ENCODE data around the gene ST3GAL2.

Gene ST3GAL2

GRCh38 chr16:70438969-70439862 lies at the start of gene ST3GAL2:
Gene ST3GAL2 (minus strand): TSS chr16:70439100. CDS start chr16:70398530, 40,570 bp downstream.
- Histone ChIP-seq H3K27me3 (no peaks in the 10 kb centered on the region), H3K36me3 (peaks cover 6 to 13% (median 10%) of the 10 kb centered on the region in 11 experiments; a peak in 15 of 22 replicates), H4K20me1 (peaks cover 6 to 38% (median 19%) of the 10 kb centered on the region in 11 experiments; a peak in 17 of 22 replicates), H3K9ac (peak within 1 kb of the TSS; percentile 78 to 95 (median 84)), H3K4me3 (peak within 1 kb of the TSS; percentile 72 to 85 (median 79)), H3K27ac (peak within 1 kb of the TSS; percentile 37 to 88 (median 79); a peak in 21 of 22 replicates), H3K4me2 (peak within 1 kb of the TSS; percentile 91 to 100 (median 99)), H3K4me1 (peaks cover 43 to 49% (median 46%) of the 10 kb centered on the region in 10 experiments), H3K9me3 (replicated peaks in 1 of 11) (no peaks in the 10 kb centered on the region)
- TF ChIP-seq Cebpa-rat (IDR thresholded peaks at IDR 0.05), result no peak

DNA sequence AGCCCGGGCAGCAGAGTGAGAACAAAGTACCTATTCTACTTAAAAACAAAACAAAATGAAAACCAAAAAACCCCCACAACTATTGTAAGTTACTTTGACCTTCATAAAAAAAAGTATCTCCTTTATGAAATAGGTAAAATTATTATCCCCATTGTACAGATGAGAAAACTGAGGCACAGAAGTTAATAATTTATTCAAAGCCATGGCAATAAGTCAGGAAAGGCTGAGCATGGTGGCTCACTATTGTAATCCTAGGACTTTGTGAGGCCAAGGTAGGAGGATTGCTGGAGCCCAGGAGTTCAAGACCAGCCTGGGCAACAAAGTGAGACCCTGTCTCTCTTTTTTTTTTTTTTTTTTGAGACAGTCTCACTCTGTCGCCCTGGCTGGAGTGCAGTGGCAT lies 46.0 kb upstream of the ST3GAL2 start:
- Histone ChIP-seq H4K20me1 (peaks cover 0 to 23% (median 0%) of the 10 kb centered on the region in 11 experiments; a peak in 4 of 22 replicates), H3K9ac (no peak overlapping the region), H3K27me3 (no peaks in the 10 kb centered on the region), H3K4me2 (no peak overlapping the region), H3K4me1 (peaks cover 0 to 18% (median 12%) of the 10 kb centered on the region in 10 experiments; a peak in 14 of 20 replicates), H3K36me3 (peaks cover 31 to 85% (median 48%) of the 10 kb centered on the region in 11 experiments), H3K27ac (no peak overlapping the region), H3K4me3 (no peak overlapping the region), H3K9me3 (replicated peaks in 1 of 11) (no peaks in the 10 kb centered on the region)
- no peak for TF ChIP-seq Cebpa-rat (IDR thresholded peaks at IDR 0.05)

- H4K20me1 ChIP-seq, result peaks cover 0 to 37% (median 0%) of the 10 kb centered on the region in 11 experiments; a peak in 5 of 22 replicates
- no peaks in the 10 kb centered on the region for H3K9me3 ChIP-seq (replicated peaks in 1 of 11)
- H3K27me3 ChIP-seq, result no peaks in the 10 kb centered on the region
- H3K36me3 ChIP-seq, result peaks cover 42 to 87% (median 62%) of the 10 kb centered on the region in 11 experiments
- no peak overlapping the region for H3K4me3 ChIP-seq
- peak overlapping the region in 8 of 11 experiments; percentile 6 to 60 (median 33); a peak in 15 of 22 replicates for H3K4me2 ChIP-seq
- peaks cover 9 to 26% (median 19%) of the 10 kb centered on the region in 10 experiments for H3K4me1 ChIP-seq
- H3K9ac ChIP-seq, result peak overlapping the region in 5 of 11 experiments; percentile 12 to 24 (median 15); a peak in 4 of 22 replicates
- no peak for TF ChIP-seq Cebpa-rat (IDR thresholded peaks at IDR 0.05)
- H3K27ac ChIP-seq, result peak overlapping the region in 2 of 11 experiments; percentile 30 to 43; a peak in 4 of 22 replicates
Observed at GRCh38 chr16:70483426-70483825, 44.5 kb upstream of the ST3GAL2 start.

GRCh38 chr16:70482624-70483023 lies 43.7 kb upstream of the ST3GAL2 start:
- Histone ChIP-seq H3K27ac (0 out of 22 replicates have a peak overlapping the region, but pooled peaks of 2 of the 11 experiments have one; percentile 13 to 31), H3K4me1 (peaks cover 10 to 27% (median 19%) of the 10 kb centered on the region in 10 experiments), H3K27me3 (no peaks in the 10 kb centered on the region), H3K36me3 (peaks cover 46 to 87% (median 65%) of the 10 kb centered on the region in 11 experiments), H4K20me1 (peaks cover 0 to 45% (median 0%) of the 10 kb centered on the region in 11 experiments; a peak in 5 of 22 replicates), H3K4me2 (no peak overlapping the region), H3K9me3 (replicated peaks in 1 of 11) (no peaks in the 10 kb centered on the region), H3K4me3 (no peak overlapping the region), H3K9ac (0 out of 22 replicates have a peak overlapping the region, but pooled peaks of 1 of the 11 experiments have one; percentile 1)
- TF ChIP-seq Cebpa-rat (IDR thresholded peaks at IDR 0.05), result no peak

DNA sequence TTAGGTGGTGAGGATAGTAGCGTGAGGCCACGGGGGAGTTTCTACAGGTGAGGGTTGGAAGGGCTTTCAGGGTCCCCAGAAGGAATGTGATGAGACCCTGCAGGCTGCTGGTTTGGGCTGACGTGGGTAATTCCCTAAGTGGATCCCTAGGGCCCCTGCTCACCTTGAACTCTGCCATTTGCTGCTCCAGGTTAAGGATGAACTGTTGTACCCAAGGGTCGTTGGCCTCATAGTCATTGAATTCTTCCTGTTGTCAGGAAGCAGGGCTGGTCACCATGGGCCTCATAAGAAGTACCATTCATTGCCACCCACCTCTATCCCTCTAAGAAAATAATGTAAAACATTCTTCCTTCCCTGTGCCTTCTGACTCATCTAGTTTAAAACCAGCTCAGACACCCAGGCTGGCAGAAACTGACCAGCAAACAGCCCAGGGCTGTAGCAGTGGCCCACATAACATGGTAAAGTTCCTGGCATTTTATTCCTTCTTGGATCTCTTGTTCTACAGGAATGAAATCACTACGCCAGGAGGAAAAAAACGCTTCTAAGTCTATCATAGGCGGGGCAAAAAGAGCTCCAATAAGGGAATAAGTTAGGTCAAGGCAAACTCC lies 43.1 kb upstream of the ST3GAL2 start:
- TF ChIP-seq Cebpa-rat (IDR thresholded peaks at IDR 0.05), result no peak
- Histone ChIP-seq H3K36me3 (peaks cover 46 to 86% (median 61%) of the 10 kb centered on the region in 11 experiments), H3K9me3 (replicated peaks in 1 of 11) (no peaks in the 10 kb centered on the region), H3K27ac (0 out of 22 replicates have a peak overlapping the region, but pooled peaks of 1 of the 11 experiments have one; percentile 13), H3K4me1 (peaks cover 13 to 27% (median 19%) of the 10 kb centered on the region in 10 experiments), H3K4me2 (no peak overlapping the region), H4K20me1 (peaks cover 0 to 45% (median 0%) of the 10 kb centered on the region in 11 experiments; a peak in 5 of 22 replicates), H3K9ac (0 out of 22 replicates have a peak overlapping the region, but pooled peaks of 1 of the 11 experiments have one; percentile 1), H3K27me3 (no peaks in the 10 kb centered on the region), H3K4me3 (no peak overlapping the region)

GRCh38 chr16:70480127-70481105 lies 41.5 kb upstream of the ST3GAL2 start:
- H3K27me3 ChIP-seq, result no peaks in the 10 kb centered on the region
- no peak overlapping the region for H3K4me3 ChIP-seq
- peaks cover 0 to 51% (median 0%) of the 10 kb centered on the region in 11 experiments; a peak in 5 of 22 replicates for H4K20me1 ChIP-seq
- no peak overlapping the region for H3K27ac ChIP-seq
- no peak for TF ChIP-seq Cebpa-rat (IDR thresholded peaks at IDR 0.05)
- 0 out of 22 replicates have a peak overlapping the region, but pooled peaks of 1 of the 11 experiments have one; percentile 18 for H3K9ac ChIP-seq
- peaks cover 41 to 73% (median 52%) of the 10 kb centered on the region in 11 experiments for H3K36me3 ChIP-seq
- no peaks in the 10 kb centered on the region for H3K9me3 ChIP-seq (replicated peaks in 1 of 11)
- H3K4me2 ChIP-seq, result no peak overlapping the region
- H3K4me1 ChIP-seq, result peaks cover 18 to 38% (median 23%) of the 10 kb centered on the region in 10 experiments

DNA sequence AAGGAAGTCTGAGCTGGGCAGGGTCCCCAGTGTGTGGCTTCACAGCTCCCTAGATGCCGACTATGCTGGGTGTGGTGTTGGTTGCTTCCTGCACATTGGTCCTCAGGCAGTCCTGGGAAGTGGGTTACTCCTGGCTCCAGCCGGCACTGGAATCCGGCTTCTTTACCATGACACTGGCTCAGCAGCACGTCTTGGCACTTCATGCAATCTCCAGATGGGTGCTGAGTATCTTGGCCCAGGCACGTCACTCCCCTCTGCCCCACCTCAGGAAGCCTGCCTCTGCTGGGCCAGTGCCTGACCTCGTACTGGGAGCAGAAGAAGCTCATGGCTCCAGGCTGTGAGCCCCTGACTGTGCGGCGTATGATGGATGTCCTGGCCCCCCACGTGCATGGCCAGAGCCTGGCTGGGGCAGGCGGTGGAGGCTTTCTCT lies 40.0 kb upstream of the ST3GAL2 start:
- no peak for TF ChIP-seq Cebpa-rat (IDR thresholded peaks at IDR 0.05)
- Histone ChIP-seq H3K36me3 (peaks cover 41 to 77% (median 49%) of the 10 kb centered on the region in 11 experiments), H3K4me3 (no peak overlapping the region), H3K9ac (peak overlapping the region in 2 of 11 experiments; percentile 20 to 44; a peak in 2 of 22 replicates), H3K27me3 (no peaks in the 10 kb centered on the region), H3K4me1 (peaks cover 15 to 34% (median 21%) of the 10 kb centered on the region in 10 experiments), H4K20me1 (peaks cover 0 to 64% (median 0%) of the 10 kb centered on the region in 11 experiments; a peak in 5 of 22 replicates), H3K9me3 (replicated peaks in 1 of 11) (no peaks in the 10 kb centered on the region), H3K4me2 (peak overlapping the region in 5 of 11 experiments; percentile 31 to 52 (median 43); a peak in 10 of 22 replicates), H3K27ac (no peak overlapping the region)

Measured in BLaER1 treated with 17β-estradiol and CSF1 and Interleukin-3, amounts not matched to agents 10 nM and 100 nM (cell line).